ENCODE measurements around the gene HBG2.

Gene HBG2

DNA sequence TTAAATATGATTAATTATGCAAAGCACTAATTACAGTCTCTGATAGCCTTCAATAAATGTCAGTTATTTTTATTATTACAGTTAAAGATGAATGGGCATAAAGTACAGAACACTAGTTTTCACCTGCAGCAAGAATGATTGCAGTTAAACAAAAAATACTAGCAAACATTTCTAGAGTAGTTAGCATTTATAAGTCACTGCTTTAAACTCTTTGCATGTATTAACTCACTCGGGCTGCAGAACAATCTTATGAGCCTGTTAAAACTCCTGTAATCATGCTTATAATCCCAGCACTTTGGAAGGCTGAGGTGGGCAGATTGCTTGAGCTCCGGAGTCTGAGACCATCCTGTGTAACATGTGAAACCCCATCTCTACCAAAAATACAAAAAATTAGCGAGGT is 32.3 kb upstream of the HBG2 start:
- no peak for TF ChIP-seq GATA2 (IDR thresholded peaks at IDR 0.05; ENCODE audit: low read depth, low read length)
- no peak for TF ChIP-seq GATA3 (IDR thresholded peaks at IDR 0.05; ENCODE audit: low read depth, low read length)

DNA sequence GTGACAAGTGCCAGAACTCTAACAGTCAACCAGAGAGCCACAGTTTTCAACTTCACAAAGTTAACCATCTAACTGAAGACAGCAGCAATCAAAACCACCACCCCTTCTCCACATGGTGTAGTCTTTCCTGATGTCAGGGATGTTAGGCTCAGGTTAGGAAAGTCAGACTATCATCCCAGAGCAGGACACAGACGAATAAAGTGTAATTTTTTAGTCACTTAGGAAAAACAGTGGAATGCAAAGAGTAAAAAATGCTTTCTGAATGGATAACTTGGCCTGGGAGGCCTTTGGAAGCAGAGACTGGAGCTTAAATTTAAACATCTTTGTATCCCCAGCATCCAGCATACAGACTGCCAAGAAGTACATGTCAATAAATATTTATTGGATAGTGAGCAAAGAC is 31.8 kb upstream of the HBG2 start:
- TF ChIP-seq GATA2 (IDR thresholded peaks at IDR 0.05; ENCODE audit: low read depth, low read length) (no peak), GATA3 (IDR thresholded peaks at IDR 0.05; ENCODE audit: low read depth, low read length) (no peak)

DNA sequence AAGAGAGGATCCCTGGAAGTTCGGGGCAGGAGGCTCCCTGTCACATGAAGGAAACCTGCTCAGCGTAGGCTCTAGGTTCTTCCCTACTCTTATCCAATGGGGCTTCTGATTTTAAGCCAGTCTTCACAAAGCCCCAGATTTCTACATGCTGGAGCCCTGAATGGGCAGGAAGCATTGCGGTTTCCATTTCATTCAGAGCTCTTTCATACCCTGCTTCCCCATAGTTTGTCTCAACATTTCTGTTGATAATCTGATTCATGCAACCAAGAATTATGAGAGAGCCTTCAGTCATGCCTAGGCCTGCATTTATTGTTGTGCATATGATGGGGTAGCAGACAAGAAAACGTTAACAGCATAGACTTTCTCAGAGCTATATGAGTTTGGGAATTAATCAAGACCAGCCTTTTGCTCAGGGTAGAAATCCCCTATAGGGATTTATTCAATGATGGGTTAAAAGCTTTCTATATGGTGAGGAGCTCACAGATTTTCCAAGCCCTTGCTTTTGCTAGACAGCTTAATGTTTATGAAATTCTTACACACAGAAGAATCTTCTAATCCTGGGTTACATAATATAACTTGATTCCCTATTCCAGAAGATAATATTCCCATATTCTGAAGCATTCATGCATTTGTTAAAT is 31.2 kb upstream of the HBG2 start:
- TF ChIP-seq GATA2 (IDR thresholded peaks at IDR 0.05; ENCODE audit: low read depth, low read length): no peak
- TF ChIP-seq GATA3 (IDR thresholded peaks at IDR 0.05; ENCODE audit: low read depth, low read length): no peak

DNA sequence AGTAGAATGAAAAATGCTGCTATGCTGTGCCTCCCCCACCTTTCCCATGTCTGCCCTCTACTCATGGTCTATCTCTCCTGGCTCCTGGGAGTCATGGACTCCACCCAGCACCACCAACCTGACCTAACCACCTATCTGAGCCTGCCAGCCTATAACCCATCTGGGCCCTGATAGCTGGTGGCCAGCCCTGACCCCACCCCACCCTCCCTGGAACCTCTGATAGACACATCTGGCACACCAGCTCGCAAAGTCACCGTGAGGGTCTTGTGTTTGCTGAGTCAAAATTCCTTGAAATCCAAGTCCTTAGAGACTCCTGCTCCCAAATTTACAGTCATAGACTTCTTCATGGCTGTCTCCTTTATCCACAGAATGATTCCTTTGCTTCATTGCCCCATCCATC is 30.1 kb upstream of the HBG2 start:
- TF ChIP-seq GATA3 (IDR thresholded peaks at IDR 0.05; ENCODE audit: low read depth, low read length) (no peak), GATA2 (IDR thresholded peaks at IDR 0.05; ENCODE audit: low read depth, low read length) (no peak)

DNA sequence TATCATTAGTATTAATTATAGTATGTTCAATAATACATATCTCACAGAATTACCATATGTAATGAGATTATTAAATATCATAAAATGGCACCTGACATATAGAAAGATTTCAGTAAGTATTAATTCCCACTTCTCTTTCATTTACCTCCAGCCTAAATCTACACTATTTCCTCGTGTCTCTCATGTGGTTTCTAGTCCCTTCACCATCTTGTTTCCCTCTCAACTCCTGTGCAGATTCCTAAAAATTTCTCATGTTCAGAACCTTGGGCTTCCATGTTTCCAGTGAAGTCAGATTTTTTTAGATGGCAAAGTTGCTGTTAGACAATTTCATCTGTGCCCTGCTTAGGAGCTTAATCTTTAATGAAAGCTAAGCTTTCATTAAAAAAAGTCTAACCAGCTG is 29.3 kb upstream of the HBG2 start:
- TF ChIP-seq GATA3 (IDR thresholded peaks at IDR 0.05; ENCODE audit: low read depth, low read length) (no peak), GATA2 (IDR thresholded peaks at IDR 0.05; ENCODE audit: low read depth, low read length) (no peak)

DNA sequence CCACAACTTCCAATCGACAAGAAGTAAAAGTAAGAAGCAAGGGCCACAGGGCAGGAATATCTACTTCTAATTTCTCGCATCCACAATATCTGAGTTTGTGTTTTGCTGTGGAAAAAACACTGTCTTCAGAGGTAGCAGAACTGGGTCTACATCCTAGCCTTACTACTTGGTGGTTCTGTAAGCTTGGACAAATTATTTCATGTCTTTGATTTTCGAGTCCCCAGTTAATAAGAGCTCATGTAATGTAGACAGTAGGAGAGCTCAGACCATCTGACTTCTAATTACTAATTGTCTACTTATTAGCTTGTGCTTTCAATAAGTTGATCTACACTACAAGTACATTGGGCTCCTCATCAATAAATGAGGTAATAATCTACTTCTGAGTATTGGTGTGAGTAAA is 28.5 kb upstream of the HBG2 start:
- TF ChIP-seq GATA3 (IDR thresholded peaks at IDR 0.05; ENCODE audit: low read depth, low read length) (no peak), GATA2 (IDR thresholded peaks at IDR 0.05; ENCODE audit: low read depth, low read length) (no peak)

DNA sequence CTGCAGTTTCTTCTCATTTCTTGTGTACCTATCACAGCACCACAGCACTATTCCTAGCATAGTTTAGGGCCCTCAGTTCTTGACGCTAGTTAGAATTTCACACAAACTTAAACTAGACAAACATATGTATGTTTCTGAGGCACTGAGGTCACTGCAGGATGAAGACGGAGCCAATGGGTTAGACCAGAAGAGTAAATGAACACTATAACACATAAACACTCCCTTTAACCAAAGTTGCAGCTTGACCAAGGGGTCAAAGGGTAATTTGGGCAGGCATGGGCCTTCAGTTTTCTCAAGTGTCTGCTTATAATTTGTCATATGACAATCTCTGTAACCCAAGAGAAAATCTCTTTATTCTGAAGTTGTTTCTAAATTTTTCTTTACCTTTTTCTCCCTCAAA is 28.0 kb upstream of the HBG2 start:
- TF ChIP-seq GATA3 (IDR thresholded peaks at IDR 0.05; ENCODE audit: low read depth, low read length) (no peak), GATA2 (IDR thresholded peaks at IDR 0.05; ENCODE audit: low read depth, low read length) (no peak)

DNA sequence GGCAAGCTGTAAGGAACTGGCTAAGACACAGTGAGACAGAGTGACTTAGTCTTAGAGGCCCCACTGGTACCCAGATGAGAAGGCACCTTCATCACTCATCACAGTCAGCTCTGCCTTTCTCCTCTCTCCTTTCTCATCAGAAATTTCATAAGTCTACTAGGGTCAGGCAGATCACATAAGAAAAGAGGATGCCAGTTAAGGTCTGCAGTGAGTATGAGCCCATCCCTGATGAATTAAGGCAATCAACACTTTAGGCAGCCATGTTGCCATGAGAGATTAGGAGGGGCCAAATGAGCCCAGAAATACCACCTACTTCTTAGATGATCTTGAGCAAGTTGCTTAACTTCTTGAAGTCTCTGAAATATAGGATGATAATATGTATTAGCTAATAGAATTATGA is 27.0 kb upstream of the HBG2 start:
- no peak for TF ChIP-seq GATA3 (IDR thresholded peaks at IDR 0.05; ENCODE audit: low read depth, low read length)
- TF ChIP-seq GATA2 (IDR thresholded peaks at IDR 0.05; ENCODE audit: low read depth, low read length): no peak

DNA sequence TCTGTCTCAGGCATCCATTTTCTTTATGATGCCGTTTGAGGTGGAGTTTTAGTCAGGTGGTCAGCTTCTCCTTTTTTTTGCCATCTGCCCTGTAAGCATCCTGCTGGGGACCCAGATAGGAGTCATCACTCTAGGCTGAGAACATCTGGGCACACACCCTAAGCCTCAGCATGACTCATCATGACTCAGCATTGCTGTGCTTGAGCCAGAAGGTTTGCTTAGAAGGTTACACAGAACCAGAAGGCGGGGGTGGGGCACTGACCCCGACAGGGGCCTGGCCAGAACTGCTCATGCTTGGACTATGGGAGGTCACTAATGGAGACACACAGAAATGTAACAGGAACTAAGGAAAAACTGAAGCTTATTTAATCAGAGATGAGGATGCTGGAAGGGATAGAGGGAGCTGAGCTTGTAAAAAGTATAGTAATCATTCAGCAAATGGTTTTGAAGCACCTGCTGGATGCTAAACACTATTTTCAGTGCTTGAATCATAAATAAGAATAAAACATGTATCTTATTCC is 26.1 kb upstream of the HBG2 start:
- no peak for TF ChIP-seq GATA3 (IDR thresholded peaks at IDR 0.05; ENCODE audit: low read depth, low read length)
- TF ChIP-seq GATA2 (IDR thresholded peaks at IDR 0.05; ENCODE audit: low read depth, low read length): no peak

DNA sequence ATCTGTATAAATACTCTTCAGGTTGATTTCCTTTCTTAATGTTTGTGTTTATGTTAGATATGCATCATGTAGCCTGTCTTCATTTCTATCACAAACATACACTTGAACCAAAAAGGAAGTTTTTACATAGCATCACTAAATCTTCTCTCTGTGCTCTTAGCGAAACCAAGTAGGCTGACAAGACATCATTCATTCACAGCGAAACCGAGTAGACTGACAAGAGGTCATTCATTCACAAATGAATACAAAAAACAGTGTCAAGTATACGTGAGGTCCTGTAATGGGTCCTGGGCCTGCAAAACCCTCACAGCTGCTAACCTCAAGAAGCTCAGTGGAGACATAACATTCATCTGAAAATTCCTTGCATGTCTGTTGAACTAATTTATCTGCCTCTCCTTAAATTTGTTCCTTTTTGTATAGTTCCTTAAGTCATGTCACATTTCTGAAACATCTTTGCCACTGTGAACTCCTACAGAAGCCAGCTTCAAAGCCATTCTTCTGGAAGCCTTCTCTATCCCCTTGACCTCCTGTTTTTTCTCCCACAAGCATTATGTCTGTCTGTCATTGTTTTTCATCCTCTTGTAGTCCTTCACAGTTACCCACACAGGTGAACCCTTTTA is 25.0 kb upstream of the HBG2 start:
- no peak for TF ChIP-seq GATA3 (IDR thresholded peaks at IDR 0.05; ENCODE audit: low read depth, low read length)
- no peak for TF ChIP-seq GATA2 (IDR thresholded peaks at IDR 0.05; ENCODE audit: low read depth, low read length)

DNA sequence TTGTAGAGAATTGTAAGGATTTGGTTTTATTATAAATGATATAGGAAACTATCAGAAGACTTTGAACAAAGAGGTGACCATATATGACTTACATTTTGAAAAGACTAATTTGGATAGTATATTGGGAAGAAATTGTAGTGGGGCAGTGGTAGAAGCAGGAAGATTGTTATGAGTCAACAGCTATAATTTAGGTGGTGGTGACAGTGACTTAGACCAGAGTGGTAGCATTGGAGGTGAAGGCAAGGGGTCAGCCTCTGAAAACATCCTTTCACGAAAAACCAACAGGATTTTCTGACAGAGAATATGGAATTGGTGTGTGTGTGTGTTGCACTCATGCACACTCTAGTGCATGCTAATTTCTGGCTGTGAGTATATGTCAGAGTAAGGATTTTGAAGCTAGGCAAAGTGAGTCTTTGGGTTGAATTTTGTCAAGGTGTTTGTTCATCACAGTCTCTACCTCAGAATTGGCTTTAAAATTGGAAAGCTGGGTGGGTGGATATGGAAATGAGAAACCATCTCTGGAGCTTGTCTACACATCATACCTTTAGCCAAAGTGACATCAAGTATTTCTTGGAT is 23.3 kb upstream of the HBG2 start:
- TF ChIP-seq GATA2 (IDR thresholded peaks at IDR 0.05; ENCODE audit: low read depth, low read length): no peak

DNA sequence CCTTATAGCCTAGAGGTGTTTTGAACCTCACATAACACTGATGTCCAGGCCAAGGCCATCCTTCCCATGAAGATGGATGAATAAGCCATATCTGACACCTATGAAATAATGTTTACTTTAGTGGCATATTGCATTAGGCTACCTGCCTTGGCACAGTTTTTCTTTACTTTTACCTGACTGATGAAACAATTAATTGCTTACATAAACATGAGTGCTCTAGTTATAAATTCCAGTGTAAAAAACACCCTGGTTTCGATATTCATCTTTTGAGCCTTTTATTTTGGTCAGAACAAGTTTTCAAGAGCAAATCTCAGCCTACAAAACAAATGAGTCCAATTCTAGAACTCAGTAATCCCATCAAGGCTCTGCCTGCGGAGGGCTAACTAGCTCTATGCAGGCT is 22.1 kb upstream of the HBG2 start:
- TF ChIP-seq GATA3 (IDR thresholded peaks at IDR 0.05; ENCODE audit: low read depth, low read length) (no peak), GATA2 (IDR thresholded peaks at IDR 0.05; ENCODE audit: low read depth, low read length) (no peak)

DNA sequence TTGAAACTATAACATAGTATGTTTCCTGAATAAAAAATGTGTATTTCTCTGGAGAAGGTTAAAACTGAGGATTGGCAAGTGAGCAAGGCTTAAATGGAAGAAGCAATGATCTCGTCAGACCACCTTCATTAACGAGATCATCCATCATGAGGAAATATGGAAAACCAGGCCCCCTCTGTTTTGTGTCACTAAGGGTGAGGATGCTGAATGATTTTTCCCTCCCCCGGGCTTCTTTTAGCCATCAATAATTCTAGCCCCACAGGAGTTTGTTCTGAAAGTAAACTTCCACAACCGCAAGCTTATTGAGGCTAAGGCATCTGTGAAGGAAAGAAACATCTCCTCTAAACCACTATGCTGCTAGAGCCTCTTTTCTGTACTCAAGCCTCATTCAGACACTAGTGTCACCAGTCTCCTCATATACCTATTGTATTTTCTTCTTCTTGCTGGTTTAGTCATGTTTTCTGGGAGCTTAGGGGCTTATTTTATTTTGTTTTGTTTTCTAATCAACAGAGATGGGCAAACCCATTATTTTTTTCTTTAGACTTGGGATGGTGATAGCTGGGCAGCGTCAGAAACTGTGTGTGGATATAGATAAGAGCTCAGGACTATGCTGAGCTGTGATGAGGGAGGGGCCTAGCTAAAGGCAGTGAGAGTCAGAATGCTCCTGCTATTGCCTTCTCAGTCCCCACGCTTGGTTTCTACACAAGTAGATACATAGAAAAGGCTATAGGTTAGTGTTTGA is 21.0 kb upstream of the HBG2 start:
- TF ChIP-seq GATA2 (IDR thresholded peaks at IDR 0.05; ENCODE audit: low read depth, low read length) (no peak), GATA3 (IDR thresholded peaks at IDR 0.05; ENCODE audit: low read depth, low read length) (no peak)

DNA sequence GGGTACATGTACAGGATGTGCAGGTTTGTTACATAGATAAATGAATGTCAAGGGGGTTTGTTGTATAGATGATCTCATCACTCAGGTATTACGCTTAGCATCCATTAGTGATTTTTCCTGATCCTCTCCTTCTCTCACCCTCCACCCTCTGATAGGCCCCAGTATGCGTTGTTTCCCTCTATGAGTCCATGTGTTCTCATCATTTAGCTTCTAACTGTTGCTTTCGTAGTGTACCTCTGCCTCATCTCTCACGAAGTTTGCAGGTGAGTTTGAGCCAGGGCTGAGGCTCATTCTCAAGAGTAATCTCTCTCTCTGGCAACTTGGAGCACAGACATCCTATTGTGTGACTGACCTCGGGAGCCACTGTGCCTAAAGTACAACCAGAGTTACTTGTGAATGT is 19.8 kb upstream of the HBG2 start:
- TF ChIP-seq GATA2 (IDR thresholded peaks at IDR 0.05; ENCODE audit: low read depth, low read length) (no peak), GATA3 (IDR thresholded peaks at IDR 0.05; ENCODE audit: low read depth, low read length) (no peak)
